GM18873 (cell line): ENCODE measurements around the gene KRT13.

ENCODE experiments used
- ATAC-seq: cut with Tn5 transposase; IDR thresholded peaks from one replicate; pipeline ENCODE4 v1.9.1; 2021; ENCODE audit warnings: mild to moderate bottlenecking, moderate library complexity, moderate number of reproducible peaks; ENCODE audit not compliant: unreplicated experiment, low FRiP score

Gene KRT13

DNA sequence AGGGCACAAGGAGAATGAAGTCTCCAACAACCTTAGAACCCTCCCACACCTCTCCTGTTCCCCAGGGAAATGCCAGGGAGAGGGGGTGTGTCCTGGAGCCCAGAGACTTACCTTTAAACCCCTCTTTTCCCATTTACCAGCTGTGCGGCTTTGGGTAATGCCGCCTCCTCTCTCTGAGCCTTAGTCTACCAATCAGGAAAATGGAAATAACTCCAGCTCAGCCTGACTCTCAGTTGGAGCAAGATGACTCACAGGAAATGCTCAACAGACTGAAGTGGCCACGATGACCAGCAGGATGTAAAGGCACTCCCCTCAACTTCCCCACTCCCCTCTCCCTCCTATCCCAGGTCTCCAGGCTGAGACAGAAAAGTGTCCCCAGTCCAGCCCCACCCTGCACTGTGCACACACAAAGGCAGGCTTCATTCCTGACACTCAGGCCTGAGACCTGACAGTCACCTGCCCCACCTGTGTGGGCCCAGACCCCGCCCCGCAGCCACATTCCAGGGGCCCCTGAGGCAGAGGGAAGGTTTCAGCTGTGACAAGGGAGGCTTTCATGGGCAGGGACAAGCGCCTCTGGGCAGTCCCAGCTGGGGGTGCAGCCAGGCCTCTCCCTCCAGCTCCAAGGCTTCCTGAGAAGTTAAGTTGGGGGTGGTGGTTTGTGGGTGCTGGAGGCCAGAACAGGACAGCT lies 16.3 kb upstream of the KRT13 start:
- ATAC-seq, result no peak

DNA sequence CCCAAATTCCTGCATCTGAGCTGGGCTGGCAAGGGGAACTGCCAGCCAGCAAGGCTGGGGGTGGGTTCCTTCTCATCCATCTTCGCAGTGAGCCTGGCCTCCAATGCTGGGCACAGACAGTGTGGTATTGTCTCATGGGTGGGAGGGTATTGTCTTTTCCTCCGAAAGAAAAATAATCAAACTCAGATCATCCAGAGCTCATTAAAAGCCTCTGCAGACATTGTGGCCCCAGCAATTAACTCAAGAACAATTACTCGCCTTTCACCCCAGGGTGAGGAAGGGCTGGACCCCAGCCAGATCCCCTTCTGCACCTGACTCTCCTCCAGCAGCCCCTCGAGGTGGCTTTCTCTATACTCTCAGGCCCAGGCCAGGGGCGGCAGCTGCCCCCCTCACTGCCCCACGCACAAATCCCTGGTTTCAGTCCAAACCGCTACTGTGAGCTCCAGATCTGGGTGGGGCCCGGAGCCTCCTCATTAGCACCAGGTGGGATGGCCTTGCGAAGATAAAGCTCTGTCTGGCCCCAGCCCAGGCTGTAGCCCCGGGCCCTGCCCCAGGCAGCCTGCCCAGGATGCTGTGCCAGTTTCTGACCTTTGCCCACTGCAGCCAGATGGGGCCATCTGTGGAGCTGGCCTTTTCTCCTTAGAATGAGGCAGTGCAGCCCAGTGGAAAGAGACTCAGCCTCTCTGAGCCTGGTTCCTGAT lies 15.6 kb upstream of the KRT13 start:
- ATAC-seq, result no peak

DNA sequence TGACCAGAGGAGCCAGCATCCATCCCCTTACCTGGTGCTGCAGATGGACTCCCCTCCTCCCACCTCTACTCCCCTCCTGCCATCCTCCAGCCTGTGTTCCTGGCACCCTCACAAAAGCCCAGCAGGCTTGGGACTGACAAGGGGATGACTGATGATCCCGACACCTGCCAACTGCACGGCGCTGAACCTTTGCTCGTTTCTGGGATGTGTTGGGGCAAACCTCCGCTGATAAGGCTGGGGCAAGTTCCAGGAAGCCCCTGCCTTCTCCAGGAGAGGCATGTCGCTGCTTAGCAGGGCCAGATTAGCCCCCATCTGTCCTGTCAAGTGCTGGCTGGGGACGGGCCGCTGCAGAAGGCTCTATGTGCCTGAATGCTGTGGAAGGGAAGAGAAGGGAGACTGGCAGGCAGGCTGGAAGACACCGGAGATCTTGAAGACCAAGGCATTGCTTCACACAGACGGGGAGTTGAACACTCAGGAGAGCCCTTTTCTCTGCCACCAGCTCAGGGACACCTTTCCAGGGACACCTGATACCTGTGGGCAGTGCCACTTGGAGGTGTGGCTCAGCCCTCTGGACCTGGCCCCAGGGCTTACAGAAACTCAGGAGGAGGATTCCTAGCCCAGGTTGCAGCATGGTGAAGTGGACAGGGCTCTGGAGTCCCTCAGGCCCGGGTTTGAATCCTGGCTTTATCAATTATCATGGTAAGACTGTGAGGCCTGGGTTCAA lies 14.3 kb upstream of the KRT13 start:
- ATAC-seq, result no peak

DNA sequence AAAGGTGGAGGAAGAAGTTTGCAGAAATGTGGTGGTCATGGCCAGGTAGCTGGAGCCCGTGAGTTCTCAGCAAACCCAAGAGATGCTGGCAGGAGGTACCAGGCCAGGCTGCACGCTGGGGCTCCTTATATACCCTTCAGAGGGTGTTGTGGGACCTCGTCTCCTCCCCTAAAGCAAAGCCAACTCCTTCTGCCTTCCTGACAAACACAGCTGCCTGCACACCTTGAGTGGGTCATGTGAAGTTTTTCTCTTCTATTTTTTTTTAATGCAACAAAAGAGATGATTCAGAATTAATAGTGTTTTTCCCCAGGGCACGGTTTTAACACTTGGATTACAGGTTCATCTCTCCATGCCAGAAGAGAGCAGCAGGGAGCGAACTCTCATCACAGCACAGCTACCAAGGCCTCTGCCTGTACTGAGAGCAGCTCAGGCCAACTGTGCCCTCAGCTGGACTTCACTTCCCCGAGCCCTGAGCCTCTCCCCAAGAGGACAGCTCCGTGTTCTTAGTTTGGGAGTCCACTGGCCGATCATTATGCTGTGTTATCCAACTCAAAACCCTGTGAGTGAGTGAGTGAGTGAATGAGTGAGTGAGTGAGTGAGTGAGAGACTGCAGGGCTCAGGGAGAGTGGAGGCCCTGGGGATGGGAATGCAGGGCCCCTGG lies 13.5 kb upstream of the KRT13 start, which contains the start of gene KRT15:
TSS of gene KRT15 (minus strand) at position 102 of the 661 bp plus-strand sequence. CDS start at position 39, 63 bp downstream.
- no peak for ATAC-seq

DNA sequence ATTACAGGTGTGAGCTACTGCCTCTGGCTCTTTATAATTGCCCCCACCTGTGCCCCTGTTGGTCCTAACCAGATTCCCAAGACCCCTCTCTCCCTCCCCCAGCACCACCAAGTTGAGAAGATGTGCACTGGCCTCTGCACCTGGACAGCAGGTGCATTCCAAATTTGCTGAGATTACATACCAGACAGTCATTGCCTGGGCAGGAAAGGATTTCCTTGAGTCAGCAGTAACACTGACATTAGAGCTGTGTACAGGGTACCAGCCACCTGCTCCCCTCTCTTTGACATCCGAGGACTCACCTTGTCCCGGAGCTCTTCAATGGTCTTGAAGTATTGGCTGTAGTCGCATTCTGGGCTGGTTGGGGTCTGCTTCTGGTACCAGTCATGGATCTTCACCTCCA lies 12.6 kb upstream of the KRT13 start:
- ATAC-seq, result no peak

DNA sequence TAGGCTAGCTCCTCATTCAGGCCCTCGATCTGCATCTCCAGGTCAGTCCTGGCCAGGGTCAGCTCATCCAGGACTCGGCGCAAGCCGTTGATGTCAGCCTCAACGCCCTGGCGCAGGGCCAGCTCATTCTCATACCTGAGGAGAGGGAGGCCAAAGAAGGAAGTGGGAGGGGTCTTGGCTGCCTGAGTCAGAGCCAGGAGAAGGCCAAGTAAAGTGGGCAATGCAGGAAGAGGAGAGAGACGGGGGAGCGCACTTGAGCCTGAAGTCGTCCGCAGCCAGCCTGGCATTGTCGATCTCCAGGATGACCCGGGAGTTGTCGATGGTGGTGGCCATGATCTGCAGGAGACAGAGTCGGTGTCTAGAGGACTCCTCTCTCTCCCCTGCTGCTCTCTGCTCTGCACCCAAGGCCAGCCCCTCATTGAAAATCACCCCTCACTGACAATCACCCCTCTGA lies 11.4 kb upstream of the KRT13 start:
- ATAC-seq, result no peak

DNA sequence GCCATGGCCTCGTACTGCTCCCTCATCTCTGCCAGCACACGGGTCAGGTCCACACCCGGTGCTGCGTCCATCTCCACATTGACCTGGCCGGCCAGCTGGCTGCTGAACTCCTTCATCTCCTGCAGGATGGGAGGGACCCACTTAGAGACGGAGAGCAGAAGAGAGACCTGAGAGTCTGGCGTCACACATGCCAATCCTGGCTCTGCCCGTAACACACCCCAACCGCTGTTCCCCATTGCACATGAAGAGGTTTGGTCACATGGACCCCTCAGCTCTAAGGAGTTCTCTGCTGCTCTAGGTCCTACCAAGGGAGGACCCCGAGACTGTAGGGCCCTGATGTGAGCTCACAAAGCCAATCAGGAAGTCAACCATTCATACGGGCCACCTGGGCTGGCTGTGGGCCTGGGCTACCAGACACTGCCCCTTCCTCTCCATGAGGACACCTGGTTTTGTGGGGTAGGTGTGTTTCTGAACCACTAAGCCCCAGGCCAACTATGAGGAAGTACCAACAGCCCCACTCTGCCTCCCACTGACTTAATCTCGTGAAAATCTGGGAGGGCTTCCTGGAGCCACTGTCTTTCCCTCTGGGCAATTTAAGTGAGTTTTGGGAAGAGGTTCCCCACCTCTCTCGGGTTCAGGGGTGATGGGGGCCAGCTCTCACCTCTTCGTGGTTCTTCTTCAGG lies 10.9 kb upstream of the KRT13 start:
- ATAC-seq, result no peak

DNA sequence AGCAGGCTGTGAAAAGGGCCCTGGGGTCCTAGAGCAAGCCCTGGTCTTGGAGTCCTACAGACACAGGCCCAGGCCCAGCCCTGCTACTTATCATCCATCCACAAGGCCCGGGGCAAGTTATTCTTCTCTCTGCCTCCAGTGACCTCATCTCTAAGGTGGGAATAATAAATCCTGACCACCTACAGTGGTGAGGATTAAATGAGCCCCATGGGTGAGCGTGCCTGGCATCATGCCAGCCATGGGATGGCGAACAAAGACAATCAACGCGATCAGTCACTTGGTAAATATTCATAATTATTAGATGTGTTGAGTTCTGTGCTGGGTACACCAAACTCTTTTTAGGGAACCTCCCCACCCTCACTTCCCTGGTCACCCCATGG lies 7.7 kb upstream of the KRT13 start:
- no peak for ATAC-seq

DNA sequence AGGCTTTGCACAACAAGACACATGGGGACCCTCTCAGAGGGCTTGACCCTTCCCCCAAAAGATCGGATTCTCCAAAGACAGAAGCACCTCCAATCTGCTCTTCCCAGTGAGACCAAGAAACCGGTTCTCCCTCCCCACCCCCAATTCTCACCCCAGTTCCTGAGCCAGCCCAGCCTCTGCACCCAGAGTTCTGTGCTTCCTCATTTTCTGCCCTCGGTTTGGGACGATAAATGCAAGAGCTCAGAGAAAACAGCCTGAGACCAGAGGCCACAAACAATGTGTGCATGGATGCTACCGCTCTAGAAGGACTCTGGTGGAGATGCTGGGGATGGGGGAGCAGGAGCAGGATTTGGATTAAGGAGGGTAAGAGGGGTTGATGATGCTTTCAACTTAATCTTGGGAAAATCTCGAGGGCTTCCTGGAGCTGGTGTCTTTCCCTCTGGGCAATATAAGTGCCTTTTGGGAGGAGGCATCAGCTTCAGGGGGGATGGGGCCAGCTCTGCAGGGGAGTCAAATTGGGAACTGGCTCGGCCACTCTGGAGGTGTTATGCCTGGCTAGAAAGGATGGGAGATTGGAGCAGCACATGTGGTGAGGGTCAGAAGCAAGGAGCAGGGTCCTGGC lies 7.2 kb upstream of the KRT13 start:
- no peak for ATAC-seq

DNA sequence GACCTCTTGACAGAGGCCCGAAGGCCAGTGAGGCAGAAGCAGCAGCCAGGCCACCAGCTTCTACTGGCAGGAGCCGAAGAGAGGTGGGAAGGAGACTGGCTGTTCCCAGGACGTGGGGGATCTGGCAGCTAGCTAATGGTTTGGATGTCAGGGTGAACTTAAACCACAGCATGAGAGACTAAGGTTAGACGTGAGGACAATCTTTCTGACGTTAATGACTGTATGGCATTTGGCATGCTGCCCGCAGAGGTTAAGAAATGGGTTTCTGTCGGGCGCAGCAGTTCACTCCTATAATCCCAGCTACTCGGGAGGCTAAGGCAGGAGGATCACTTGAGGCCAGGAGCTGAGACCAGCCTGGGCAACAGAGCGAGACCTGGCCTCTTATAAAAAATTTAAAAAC lies 6.3 kb upstream of the KRT13 start:
- ATAC-seq, result no peak

DNA sequence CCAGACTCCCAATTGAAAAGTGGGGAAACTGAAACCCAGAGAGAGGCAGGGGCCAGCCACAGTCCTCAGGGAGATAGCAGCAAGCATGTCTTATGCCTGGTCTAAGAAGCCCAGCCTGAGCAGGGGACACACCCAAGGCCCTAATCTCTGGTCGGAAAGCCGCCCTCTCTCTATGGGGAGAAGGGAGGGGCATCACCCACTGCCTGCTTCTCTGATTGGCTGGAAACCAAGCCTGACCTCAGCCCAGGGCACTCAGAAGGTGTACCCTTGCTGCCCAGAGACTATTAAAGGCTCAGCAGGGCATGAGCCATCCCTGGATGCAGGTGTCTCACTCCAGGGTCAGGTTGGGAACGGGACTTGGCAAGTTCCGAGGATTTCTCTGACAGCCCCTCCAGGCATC lies 5.7 kb upstream of the KRT13 start:
- no peak for ATAC-seq

DNA sequence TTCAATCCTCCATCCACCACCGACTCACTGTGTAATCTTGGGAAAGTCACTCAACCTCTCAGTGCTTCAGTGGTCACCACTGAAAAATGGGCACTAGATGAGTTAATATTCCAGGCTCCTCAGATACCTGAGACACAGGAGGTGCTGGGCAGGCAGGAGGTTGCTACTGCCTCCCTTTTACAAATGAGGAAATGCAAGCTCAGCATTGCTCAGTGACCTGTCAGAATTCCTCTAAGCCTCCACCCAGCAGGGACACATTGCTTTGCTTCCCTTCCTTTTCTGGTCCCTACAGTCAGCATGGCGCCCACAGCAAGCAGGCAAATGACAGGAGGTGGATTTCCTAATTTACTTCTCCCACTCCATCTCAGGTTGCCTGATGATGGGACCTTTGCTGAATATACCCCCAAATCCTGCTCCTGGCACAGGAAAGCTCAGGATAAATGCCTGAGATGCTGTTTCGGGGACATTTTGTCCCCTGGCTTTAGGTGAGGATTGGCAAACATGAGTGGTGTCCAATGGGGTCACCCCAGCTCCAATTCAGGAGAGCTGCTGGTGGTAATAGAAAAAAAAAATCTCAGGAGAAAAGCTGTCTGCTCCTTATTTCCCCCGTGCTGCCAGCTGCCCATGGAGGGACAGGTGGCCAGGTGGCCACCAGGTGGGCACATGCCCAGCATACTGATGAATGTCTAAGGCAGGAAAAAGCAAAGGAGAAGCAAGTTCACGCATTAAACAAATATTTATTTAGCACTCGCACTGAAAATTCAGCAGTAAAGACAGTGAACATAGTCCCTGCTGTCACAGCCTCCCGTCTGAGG lies 5.0 kb upstream of the KRT13 start:
- ATAC-seq, result no peak

DNA sequence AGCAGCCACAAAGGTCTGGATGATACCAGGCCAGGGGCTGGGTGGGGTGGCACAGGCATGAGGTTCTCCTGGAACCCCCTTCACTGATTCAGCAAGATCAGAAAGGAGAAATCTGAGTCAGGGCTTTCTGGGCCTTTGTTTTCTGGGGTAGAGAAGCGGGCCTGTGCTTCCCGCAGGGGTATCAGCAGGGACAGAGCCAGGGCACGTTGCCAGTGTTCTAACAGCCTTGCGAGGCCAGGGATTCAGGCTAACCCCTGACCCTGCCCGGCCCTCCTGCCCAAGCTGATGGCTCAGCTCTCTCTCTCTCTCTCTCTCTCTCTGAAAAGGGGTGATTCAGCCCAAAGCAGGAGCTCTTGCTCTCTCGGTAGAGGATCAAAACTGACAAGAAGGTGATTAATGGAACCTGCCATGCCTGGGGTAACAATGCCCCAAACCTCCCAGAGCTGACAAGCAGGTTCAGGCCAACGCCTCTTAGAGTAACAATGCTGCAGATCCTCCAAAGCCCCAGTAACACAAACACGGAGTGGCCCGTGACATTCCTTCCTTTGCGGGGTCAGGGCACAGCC lies 2.0 kb upstream of the KRT13 start:
- ATAC-seq, result no peak

DNA sequence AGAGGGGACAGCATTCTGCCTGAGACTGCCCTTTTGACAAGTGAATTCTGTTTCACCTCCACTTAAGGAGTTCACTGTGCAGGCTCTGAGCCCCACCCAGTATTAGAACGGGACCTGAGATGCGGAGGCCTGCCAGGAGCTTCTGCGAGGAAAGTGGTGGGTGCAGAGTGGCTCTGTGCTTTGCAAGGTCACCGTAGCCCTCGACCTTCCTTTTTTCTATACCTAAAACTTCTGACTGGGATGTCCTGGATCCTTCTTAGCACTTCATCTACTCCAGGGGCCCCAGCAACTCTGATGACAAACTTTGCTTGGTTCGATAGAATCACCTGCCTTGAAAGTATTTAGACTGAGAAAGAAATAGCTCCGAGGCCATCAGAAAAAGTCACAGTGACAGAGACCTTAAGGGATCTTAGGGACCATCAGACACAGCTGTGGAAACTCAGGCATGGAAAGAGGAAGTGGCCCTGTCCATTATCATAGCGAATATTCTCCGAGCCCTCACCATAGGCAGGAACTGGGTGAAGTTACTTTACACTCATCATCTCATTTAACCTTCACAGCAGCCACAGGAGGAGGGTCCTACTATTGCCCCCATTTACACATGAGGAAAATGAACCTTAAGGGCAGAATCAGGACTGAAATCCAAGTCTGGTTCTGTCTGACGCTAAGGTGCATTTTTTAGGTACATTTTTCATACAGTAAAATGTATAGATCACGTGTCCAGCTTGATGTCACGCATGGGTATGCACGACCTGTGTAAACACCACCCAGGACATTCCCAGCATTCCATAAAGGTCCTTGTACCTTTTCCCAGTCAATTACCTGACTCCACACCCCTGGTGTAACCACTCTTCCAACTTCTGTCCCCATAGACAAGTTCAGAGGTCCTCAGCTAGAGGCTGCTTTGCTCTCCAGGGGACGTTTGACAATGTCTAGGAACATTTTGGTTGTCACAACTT lies 676 bp upstream of the KRT13 start:
- no peak for ATAC-seq

DNA sequence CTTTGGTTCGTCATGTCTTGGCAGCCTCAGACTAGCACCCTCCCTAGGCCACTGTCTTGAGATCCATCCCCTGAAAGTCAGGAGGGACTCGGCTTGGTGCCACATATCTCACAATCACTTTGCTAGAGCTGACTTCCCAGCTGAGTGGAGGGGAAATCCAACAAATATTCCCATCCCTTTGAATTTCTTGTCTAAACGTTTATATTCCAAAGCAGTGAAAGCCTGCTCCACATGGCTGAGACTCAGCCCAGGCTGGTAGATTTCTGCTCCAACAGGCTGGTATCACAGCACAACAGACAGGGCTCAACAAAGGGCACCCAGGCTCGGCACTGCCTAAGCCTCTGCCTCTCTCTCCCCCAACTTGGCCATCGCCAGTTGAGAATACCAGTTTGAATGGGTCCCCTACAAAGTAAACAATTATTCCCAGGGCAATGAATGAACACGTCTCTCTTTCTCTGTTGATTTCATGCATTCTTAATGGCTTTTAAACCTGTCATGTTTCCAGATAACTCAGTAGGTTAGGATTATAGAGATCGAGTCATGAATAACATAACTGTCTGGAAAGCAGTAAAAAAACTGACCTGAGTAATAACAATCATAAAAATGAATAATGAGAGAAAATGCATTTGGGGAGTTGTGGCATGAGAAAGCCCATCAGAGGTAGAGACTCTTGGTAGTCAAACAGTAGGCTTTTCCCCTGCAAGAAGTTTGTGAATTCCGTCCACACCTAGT lies 1.0 kb downstream of the KRT13 start:
- ATAC-seq, result no peak

DNA sequence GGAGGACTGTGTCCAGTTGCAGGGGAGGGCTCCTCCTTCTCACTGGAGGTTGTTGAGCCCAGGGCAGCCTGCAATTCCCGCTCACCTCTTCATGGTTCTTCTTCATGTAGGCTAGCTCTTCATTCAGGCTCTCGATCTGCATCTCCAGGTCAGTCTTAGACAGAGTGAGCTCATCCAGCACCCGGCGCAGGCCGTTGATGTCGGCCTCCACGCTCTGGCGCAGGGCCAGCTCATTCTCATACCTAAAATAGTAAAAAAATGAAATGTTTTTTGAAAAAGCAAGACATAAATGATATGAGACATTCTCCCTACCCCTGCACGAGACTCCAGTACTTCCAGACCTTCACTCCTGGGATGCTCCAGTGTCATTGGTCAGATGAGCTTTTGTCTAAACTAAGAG lies 2.2 kb downstream of the KRT13 start:
- ATAC-seq, result no peak
